Subcutaneous abdominal adipose tissue (tissue), 5 donors: ENCODE data around the gene DPYSL4.
"Not testable (repeated sequence)": the region's sequence is repeated elsewhere in the genome, so short reads cannot be mapped to it uniquely, and the experiment has no call there.

Experiments
- H3K27ac ChIP-seq: one replicate; pipeline ENCODE4 v1.7.0; 2013; ENCODE audit warnings: low read depth, mild to moderate bottlenecking, inconsistent platforms, low read length, moderate library complexity
- H3K27me3 ChIP-seq, 5 donors: one replicate each; pipeline ENCODE4 v1.7.0; 2013; ENCODE audit warnings: low read length in 5 of 5, inconsistent platforms in 1 of 5; ENCODE audit not compliant: control insufficient read depth in 5 of 5, insufficient read depth in 4 of 5
- H3K36me3 ChIP-seq, 5 donors: one replicate each; pipeline ENCODE4 v1.7.0; 2013; ENCODE audit warnings: low read length in 5 of 5; ENCODE audit not compliant: control insufficient read depth in 5 of 5, insufficient read depth in 5 of 5
- H3K4me1 ChIP-seq, 5 donors: one replicate each; pipeline ENCODE4 v1.7.0; 2013; ENCODE audit warnings: low read length in 5 of 5, mild to moderate bottlenecking in 3 of 5, moderate library complexity in 1 of 5; ENCODE audit not compliant: control insufficient read depth in 5 of 5, insufficient read depth in 5 of 5
- H3K4me3 ChIP-seq, 5 donors: one replicate each; pipeline ENCODE4 v1.7.0; 2013; ENCODE audit warnings: low read length in 5 of 5, low read depth in 1 of 5
- H3K9ac ChIP-seq, 5 donors: one replicate each; pipeline ENCODE4 v1.7.0; 2013; ENCODE audit warnings: low read length in 5 of 5, mild to moderate bottlenecking in 4 of 5, moderate library complexity in 3 of 5
- H3K9me3 ChIP-seq, 5 donors: one replicate each; pipeline ENCODE4 v1.7.0; 2013; ENCODE audit warnings: low read length in 5 of 5; ENCODE audit not compliant: control insufficient read depth in 5 of 5
- donor health status: healthy.
- donor health status: healthy.
- donor health status: healthy.
- donor health status: healthy.
- donor health status: healthy.

The DPYSL4 gene

GRCh38 chr10:132216441-132216840 lies 29.7 kb downstream of the DPYSL4 start:
- not testable (repeated sequence) for H3K36me3 ChIP-seq, H3K4me3 ChIP-seq, H3K27ac ChIP-seq, H3K9me3 ChIP-seq, H3K27me3 ChIP-seq, H3K4me1 ChIP-seq, H3K9ac ChIP-seq

- H3K9me3 ChIP-seq, result no peaks in the 10 kb centered on the region
These were observed 32.7 kb downstream of the DPYSL4 start for GRCh38 chr10:132219486-132219885.

GRCh38 chr10:132220061-132220460 lies 33.3 kb downstream of the DPYSL4 start:
- H3K27me3 ChIP-seq, result no peaks in the 10 kb centered on the region
- peaks cover 0 to 23% (median 17%) of the 10 kb centered on the region in 5 donors for H3K4me1 ChIP-seq
- no peak overlapping the region for H3K9ac ChIP-seq
- H3K36me3 ChIP-seq, result peaks cover 0 to 8% (median 0%) of the 10 kb centered on the region in 5 donors
- H3K9me3 ChIP-seq, result no peaks in the 10 kb centered on the region
- no peak overlapping the region for H3K4me3 ChIP-seq
- H3K27ac ChIP-seq, result no peak overlapping the region

More at GRCh38 chr10:132219486-132219885, 32.7 kb downstream of the DPYSL4 start:
- Histone ChIP-seq H3K36me3 (peaks cover 0 to 8% (median 0%) of the 10 kb centered on the region in 5 donors), H3K27me3 (no peaks in the 10 kb centered on the region), H3K4me3 (no peak overlapping the region), H3K4me1 (peaks cover 0 to 17% (median 11%) of the 10 kb centered on the region in 5 donors), H3K27ac (no peak overlapping the region), H3K9ac (no peak overlapping the region)

- H3K4me1 ChIP-seq, result peaks cover 0 to 33% (median 21%) of the 10 kb centered on the region in 5 donors
- not testable (repeated sequence) for H3K4me3 ChIP-seq, H3K9ac ChIP-seq, H3K9me3 ChIP-seq, H3K27me3 ChIP-seq, H3K27ac ChIP-seq
- peaks cover 0 to 10% (median 0%) of the 10 kb centered on the region in 5 donors for H3K36me3 ChIP-seq
These were observed 34.2 kb downstream of the DPYSL4 start for GRCh38 chr10:132220996-132221395.

GRCh38 chr10:132222726-132223125 lies 36.0 kb downstream of the DPYSL4 start:
- Histone ChIP-seq H3K36me3 (peaks cover 0 to 15% (median 2%) of the 10 kb centered on the region in 5 donors), H3K9me3 (no peaks in the 10 kb centered on the region), H3K27ac (no peak overlapping the region), H3K27me3 (no peaks in the 10 kb centered on the region), H3K4me1 (peaks cover 0 to 44% (median 28%) of the 10 kb centered on the region in 5 donors), H3K4me3 (no peak overlapping the region), H3K9ac (no peak overlapping the region)

GRCh38 chr10:132223156-132223590 lies 36.4 kb downstream of the DPYSL4 start:
- no peak overlapping the region for H3K4me3 ChIP-seq
- H3K27ac ChIP-seq, result no peak overlapping the region
- no peaks in the 10 kb centered on the region for H3K27me3 ChIP-seq
- no peaks in the 10 kb centered on the region for H3K9me3 ChIP-seq
- peaks cover 0 to 15% (median 2%) of the 10 kb centered on the region in 5 donors for H3K36me3 ChIP-seq
- no peak overlapping the region for H3K9ac ChIP-seq
- peaks cover 0 to 44% (median 28%) of the 10 kb centered on the region in 5 donors for H3K4me1 ChIP-seq

GRCh38 chr10:132223611-132224342 lies 37.0 kb downstream of the DPYSL4 start:
- Histone ChIP-seq H3K4me1 (peaks cover 0 to 44% (median 28%) of the 10 kb centered on the region in 5 donors), H3K9ac (no peak overlapping the region), H3K9me3 (no peaks in the 10 kb centered on the region), H3K27ac (no peak overlapping the region), H3K27me3 (no peaks in the 10 kb centered on the region), H3K36me3 (peaks cover 0 to 15% (median 2%) of the 10 kb centered on the region in 5 donors), H3K4me3 (no peak overlapping the region)

GRCh38 chr10:132224343-132225072 lies 37.8 kb downstream of the DPYSL4 start:
- H3K9me3 ChIP-seq, result no peaks in the 10 kb centered on the region
- H3K27me3 ChIP-seq, result no peaks in the 10 kb centered on the region

GRCh38 chr10:132225073-132225848 lies 38.5 kb downstream of the DPYSL4 start:
- Histone ChIP-seq H3K9ac (no peak overlapping the region), H3K4me1 (peaks cover 0 to 56% (median 34%) of the 10 kb centered on the region in 5 donors), H3K36me3 (peaks cover 0 to 15% (median 2%) of the 10 kb centered on the region in 5 donors), H3K9me3 (no peaks in the 10 kb centered on the region), H3K4me3 (no peak overlapping the region), H3K27ac (no peak overlapping the region), H3K27me3 (no peaks in the 10 kb centered on the region)

More at GRCh38 chr10:132224343-132225072, 37.8 kb downstream of the DPYSL4 start:
- Histone ChIP-seq H3K36me3 (peaks cover 0 to 15% (median 2%) of the 10 kb centered on the region in 5 donors), H3K9ac (no peak overlapping the region), H3K27ac (no peak overlapping the region), H3K4me3 (no peak overlapping the region), H3K4me1 (peaks cover 0 to 48% (median 28%) of the 10 kb centered on the region in 5 donors)
